Sciatic nerve (tissue), 2 donors: ENCODE results near the gene AOAH. TPM values are rescaled to one million over a fixed set of nuclear protein-coding genes. Genes with fewer than 3 reads are reported as not detected.
A peak's percentile ranks its signal among the peaks of the same experiment; 100 is the strongest.
"Not testable (repeated sequence)": the region's sequence is repeated elsewhere in the genome, so short reads cannot be mapped to it uniquely, and the experiment has no call there.

Source experiments
- ATAC-seq: fragments of 200-7000 bp; cut with Tn5 transposase; one replicate; pipeline ENCODE4 v1.9.1; 2020; ENCODE audit warnings: mild to moderate bottlenecking, moderate library complexity
- DNase-seq: peaks from one replicate; pipeline ENCODE4 v3.0.0-alpha.2; 2020; ENCODE audit warnings: low spot score
- intact Hi-C: fragments of 100-400 bp; cut with DNase I; formaldehyde crosslinking; loops from one replicate; pipeline ENCODE4 v1.14.2; 2022
- total RNA-seq: library from RNA; stranded (reverse); fragmentation: NEBNext Ultra II Directional; extraction: Animal tissue kit (Norgen Biotek cat#: 25700); gene quantifications from one replicate; pipeline ENCODE4 v1.2.1, GENCODE V29; 2021
- donor health status: DM: no; HTN: no; CAD: no.
- donor health status: DM: no; HTN: no; CAD: no.

Gene AOAH
- total RNA-seq, 1 donor from 2014 or later = 20.6 TPM

GRCh38 chr7:36506820-36507219 is 217.5 kb downstream of the AOAH start:
- ATAC-seq = no peak
- intact Hi-C loops = no loop called here
- DNase-seq = no peak

DNA sequence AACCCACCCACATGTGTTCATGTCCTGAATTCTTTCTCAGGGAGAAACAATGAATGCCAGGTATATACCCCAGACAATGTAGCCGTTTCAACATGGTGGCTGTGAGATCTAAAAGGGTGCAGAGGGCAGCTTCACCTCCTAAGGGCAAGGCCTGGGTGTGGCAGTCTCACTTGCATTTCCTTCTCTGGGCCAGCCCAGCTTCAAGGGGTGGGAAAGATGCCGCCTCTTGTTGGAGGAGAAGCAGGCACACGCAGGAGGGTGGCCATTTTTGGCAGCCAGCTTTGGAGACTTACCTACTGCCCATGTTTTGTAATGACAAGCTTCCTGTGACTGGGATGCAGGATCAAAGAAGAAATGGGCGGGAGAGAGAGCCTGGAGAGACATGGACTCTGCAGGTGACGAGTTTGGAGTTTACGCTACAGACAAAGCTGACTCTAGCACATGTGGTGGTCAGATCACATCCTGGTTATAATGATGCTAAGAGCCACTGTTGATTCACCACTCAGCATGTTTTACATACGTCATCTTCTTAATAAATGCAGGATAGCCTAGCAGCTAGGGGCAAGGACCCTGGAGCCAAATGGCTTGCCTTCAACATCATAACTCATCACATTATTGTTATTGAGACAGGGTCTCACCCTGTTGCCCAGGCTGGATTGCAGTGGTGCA is 218.0 kb downstream of the AOAH start:
- intact Hi-C loops = no loop called here
- no peak for ATAC-seq
- no peak for DNase-seq

DNA sequence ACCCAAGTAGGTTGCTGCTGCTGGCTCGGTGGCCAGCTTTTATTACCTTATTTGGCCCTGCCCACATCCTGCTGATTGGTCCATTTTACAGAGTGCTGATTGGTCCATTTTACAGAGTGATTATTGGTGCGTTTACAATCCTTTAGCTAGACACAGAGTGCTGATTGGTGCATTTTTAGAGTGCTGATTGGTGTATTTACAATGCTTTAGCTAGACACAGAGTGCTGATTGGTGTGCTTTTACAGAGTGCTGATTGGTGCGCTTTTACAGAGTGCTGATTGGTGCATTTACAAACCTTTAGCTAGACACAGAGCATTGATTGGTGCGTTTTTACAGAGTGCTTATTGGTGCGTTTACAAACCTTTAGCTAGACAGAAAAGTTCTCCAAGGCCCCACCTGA is 219.7 kb downstream of the AOAH start:
- intact Hi-C loops, DNase-seq, ATAC-seq: not testable (repeated sequence)

DNA sequence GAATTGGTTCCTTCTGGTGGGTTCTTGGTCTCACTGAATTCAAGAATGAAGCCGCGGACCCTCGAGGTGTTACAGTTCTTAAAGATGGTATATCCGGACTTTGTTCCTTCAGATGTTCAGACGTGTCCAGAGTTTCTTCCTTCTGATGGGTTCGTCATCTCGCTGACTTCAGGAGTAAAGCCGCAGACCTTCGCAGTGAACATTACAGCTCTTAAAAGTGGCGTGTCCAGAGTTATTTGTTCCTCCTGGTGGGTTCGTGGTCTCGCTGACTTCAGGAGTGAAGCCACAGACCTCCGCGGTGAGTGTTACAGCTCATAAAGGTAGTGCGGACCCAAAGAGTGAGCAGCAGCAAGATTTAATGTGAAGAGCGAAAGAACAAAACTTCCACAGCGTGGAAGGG is 220.1 kb downstream of the AOAH start:
- ATAC-seq, intact Hi-C loops, DNase-seq: not testable (repeated sequence)

DNA sequence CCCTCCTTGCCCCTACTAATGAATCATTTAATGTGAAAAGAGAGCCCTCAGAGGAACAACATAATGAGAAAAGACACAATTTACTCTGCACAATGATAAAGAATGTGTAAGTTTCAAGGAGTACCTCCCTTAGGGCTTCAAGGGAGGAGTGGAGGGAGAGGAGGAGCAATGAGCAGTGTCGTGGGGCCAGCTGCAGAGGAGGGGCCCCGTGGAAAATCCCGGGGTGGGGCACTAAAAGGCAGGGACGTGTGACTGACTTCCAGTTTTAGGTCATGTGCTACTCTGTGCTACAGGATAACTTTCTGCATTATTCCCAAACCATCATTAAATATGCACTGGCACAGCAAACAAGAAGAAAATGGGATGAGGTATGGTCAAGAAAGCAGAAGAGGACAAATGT is 226.5 kb downstream of the AOAH start:
- intact Hi-C loops = no loop called here
- DNase-seq = no peak

GRCh38 chr7:36497176-36497575 is 227.1 kb downstream of the AOAH start:
- ATAC-seq, intact Hi-C loops, DNase-seq: not testable (repeated sequence)

More for the DNA sequence above, 226.5 kb downstream of the AOAH start:
- ATAC-seq = no peak

GRCh38 chr7:36496576-36496975 is 227.7 kb downstream of the AOAH start:
- DNase-seq (no peak), ATAC-seq (no peak)
- intact Hi-C loops = no loop called here

- intact Hi-C loops = no loop called here
- DNase-seq (no peak), ATAC-seq (no peak)
These were observed 233.0 kb downstream of the AOAH start for GRCh38 chr7:36491317-36491716.

- ATAC-seq = peak; percentile 24
- intact Hi-C loops = no loop called here
- DNase-seq = no peak
These were observed 233.9 kb downstream of the AOAH start for GRCh38 chr7:36490419-36490830.

- DNase-seq, ATAC-seq: not testable (repeated sequence)
- intact Hi-C loops = loop anchor here (10.0 kb wide), 1 partner anchor 706 kb away; no protein-coding TSS in a partner anchor
These were observed 235.6 kb downstream of the AOAH start for GRCh38 chr7:36488672-36489071.

- intact Hi-C loops = loop anchor here (10.0 kb wide), 1 partner anchor 707 kb away; no protein-coding TSS in a partner anchor
- ATAC-seq (no peak), DNase-seq (no peak)
These were observed 236.4 kb downstream of the AOAH start for GRCh38 chr7:36487756-36488336.

DNA sequence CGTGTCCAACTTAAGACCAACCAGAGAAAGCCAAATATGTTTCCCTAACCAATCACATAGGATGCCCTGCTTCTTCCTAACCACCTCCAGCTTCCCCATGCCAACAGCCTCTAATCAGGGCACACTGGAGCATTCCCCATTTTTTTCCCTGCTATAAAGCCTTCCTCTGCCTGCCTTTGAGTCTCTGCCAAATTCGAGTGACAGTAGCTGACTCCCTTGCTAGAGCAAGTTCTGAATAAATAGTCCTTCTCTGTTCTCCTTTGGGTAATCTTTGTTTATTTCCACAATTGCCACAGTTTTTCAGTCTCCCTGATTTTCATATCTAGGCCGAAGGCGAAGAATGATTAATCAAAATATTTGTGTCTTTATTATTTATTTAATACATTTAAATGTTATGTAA is 238.0 kb downstream of the AOAH start:
- ATAC-seq (no peak), DNase-seq (no peak)
- intact Hi-C loops = loop anchor here (10.0 kb wide), 1 partner anchor 708 kb away; no protein-coding TSS in a partner anchor

- intact Hi-C loops = loop anchor here (10.0 kb wide), 1 partner anchor 711 kb away; no protein-coding TSS in a partner anchor
- ATAC-seq (no peak), DNase-seq (no peak)
These were observed 240.0 kb downstream of the AOAH start for GRCh38 chr7:36484265-36484664.

DNA sequence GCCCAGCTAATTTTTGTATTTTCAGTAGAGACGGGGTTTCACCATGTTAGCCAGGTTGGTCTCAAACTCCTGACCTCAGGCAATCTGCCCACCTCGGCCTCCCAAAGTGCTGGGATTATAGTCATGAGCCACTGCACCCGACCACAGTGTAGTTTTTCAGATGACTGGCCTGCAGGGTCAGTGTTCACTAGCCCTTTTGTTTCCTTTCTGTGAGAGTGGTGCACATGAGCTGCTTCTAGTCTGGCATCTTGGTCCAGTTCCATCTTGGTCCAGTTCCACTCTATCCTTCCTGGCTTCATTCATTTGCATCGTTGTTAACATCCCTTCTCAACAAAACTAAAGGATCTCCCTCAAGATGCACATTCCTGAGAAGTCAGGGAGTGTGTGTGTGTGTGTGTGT is 240.4 kb downstream of the AOAH start:
- intact Hi-C loops = loop anchor here (10.0 kb wide), 1 partner anchor 711 kb away; no protein-coding TSS in a partner anchor
- DNase-seq, ATAC-seq: not testable (repeated sequence)

GRCh38 chr7:36478745-36479144 is 245.5 kb downstream of the AOAH start:
- no peak for DNase-seq
- intact Hi-C loops = no loop called here
- no peak for ATAC-seq

DNA sequence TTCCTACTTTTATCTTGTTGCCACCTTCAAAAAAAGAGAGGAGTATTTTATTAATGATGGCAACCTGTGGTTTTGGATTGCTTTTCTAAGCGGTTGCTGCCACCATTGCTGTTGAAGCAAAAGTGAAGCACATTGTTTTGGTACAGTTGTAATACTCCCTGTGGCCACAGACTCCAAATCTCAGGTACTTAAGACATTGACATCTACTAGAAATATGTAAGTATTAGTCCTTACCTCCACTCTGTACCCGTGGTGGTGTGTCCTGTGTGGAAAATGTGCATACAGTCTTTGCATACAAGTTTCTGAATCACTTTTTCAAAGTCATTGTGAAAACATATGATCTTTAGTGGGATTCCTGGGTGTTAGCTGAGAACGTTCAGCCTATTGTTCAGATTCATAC is 248.9 kb downstream of the AOAH start:
- ATAC-seq (no peak), DNase-seq (no peak)
- intact Hi-C loops = no loop called here

DNA sequence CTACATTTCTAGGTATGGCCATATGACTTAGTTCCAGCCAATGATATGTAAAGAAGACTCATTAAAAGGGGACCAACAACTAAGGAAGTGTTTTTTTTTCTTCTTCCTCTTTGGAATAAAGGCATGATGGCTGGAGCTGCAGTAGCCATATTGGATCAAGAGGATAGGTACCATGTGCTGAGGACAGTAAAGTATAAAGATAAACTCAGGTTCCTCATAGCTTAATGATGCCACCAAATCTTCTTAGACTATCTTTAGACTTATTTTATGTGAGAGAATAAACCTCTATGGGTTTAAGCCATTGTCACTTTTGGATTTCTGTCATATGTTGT is 249.3 kb downstream of the AOAH start:
- DNase-seq (no peak), ATAC-seq (no peak)
- intact Hi-C loops = no loop called here

DNA sequence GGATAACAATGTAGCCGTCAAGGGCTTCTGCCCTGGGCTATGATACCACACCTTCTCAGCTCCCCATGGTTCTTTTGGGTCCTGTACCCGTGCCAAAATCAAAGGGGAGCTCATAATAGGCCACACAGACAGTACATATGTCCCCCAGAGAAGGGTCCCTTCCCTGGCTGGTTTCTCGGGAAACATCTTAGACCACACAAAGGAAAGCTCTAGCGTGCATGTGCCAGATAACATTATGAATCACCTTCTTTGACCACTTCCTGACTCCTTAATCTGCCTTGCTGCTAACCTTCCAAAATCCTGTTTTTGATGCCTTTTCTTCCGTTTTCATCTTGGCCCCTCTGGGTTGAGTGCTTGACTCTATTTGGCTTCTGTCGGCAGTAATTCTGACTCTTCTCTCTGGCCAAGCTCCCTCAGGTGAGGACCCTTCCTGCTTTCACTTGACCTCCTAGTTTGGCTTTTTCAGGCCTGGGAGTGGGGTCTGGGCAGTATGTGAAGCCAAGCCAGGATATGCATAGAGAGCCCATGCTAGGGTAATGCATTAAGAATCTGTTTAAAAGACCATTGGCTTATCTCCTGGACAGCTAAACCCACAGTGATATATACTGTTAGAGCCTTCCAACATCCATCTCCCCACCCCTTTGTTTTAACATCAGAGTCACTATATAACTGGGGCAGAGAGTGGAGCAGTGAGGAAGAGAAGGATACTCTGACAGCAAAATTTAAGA is 249.8 kb downstream of the AOAH start:
- intact Hi-C loops = no loop called here
- ATAC-seq = no peak
- DNase-seq = no peak

DNA sequence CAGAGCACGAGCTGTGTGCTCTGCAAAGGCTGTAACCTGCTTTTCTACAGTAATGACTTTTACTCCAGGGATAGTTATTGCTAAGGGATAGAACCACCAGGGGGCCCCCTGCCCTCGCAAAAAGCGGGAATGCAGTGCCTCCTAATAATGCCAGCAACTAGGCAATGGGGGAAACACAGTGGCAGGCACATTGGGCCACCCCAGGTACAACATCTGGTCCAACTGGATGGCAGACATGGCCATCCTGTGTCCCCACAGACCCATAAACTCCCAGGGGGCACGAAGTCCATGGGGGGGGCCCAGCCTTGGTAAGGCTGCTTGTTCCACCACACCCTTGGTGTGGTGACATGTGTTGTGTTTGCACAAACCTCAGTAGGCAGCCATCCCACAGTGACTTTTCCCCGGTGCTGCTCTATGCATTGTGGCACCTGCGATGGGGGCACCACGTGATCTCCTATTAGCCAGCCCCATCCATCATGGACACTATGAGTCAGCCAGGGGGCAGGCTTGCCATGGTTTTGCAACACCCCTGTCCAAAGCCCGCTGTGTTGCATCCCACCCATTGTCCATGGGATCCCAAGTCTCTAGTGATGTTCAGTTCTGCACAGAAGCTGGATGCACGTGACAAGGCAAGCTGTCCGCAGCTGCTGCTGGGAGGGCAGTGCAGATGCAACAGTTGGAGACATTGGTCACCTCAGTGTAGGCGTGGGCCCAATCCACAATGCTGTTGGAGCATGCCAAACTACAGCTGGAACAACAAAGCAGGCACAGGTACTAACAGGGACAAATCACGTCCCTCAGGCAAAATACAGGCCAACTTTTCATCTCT is 250.6 kb downstream of the AOAH start:
- intact Hi-C loops = no loop called here
- peak; percentile 30 for ATAC-seq
- no peak for DNase-seq
